Anterior cingulate cortex (tissue), 58 donors: ENCODE data around the gene CCDC12.

Experiments used
- DNase-seq, 58 donors: peaks; one replicate each; lab custom pipeline; 2025; lab: John Stamatoyannopoulos, UW

Gene CCDC12

DNA sequence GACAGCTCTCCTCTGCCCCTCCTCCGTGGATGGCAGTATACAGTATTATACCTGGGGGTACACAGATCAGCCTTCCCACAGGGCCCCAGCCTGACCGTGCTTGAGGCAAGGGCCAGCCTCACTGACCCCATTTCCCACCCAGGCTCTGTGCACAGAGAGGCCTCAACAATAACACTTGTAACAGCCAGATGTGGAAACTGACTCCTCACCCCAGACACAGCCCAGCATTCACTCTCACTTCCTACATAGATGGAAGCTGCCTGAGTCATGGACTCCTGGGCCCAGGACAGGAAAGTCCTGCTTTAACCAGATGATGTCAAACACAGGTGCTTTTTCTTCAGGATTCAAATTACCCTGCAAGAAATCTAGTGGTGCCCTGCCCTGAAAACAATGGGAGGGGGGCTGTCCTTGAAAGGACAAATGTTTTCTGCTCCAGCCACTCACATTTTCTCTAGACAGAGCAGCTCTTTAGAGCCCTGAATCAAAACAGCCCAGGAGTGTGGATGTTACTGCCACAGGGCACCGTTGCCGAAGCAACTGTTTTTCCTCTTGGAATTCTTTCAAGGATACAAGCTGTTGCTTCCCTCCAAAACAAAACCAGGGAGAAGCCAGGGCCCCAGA, 16.4 kb downstream of the CCDC12 start:
- peak in 2 of 58 donors; percentile 8 to 18 for DNase-seq

DNA sequence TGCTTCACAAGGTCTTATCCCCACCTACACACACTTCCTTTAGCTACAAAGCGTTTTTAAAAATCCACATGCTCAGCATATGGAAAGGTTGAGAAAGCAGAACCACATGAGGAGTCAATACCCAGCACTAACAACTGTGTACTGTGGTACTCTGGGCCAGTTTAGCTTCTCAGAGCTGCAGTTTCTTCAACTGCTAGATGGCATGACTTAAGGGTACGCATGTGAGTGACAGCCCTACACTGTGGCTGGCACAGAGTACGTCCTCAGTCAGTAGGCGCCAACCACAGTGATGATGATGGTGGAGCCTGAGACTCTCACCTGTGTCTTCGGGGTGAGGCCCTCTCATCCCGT, 17.4 kb downstream of the CCDC12 start:
- DNase-seq, result no peak

DNA sequence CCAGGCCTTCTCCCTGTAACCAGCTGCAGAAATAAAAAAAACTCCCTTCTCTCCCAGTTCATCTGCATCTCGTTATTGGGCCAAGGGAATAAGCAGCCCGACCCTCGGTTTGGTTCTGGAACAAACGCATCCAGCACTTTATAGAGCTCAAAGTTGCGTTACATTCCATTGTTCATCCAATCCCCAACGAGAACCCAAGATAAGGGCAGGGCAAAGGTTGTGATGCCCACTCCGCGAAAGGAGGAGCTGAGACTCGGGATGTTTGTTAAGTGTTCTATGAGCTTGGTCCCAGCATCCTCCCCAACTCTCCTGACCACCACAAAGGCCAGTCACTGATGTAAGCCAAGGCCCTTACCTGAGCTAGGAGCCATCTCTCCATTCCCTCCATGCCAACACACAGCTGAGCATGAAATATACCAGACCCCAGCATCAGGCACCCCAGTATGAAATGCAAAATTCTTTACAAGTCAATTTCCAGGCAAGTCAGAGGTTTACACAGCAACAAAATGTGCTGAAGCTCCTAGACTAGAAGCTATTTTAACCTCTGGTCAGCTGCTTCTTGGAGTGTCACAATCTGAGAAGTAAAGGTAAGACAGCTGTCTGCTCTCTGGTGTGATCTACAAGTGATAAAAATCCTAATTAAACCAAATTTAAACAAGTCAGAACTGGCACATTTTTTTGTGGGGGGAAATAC, 17.9 kb downstream of the CCDC12 start:
- no peak for DNase-seq

DNA sequence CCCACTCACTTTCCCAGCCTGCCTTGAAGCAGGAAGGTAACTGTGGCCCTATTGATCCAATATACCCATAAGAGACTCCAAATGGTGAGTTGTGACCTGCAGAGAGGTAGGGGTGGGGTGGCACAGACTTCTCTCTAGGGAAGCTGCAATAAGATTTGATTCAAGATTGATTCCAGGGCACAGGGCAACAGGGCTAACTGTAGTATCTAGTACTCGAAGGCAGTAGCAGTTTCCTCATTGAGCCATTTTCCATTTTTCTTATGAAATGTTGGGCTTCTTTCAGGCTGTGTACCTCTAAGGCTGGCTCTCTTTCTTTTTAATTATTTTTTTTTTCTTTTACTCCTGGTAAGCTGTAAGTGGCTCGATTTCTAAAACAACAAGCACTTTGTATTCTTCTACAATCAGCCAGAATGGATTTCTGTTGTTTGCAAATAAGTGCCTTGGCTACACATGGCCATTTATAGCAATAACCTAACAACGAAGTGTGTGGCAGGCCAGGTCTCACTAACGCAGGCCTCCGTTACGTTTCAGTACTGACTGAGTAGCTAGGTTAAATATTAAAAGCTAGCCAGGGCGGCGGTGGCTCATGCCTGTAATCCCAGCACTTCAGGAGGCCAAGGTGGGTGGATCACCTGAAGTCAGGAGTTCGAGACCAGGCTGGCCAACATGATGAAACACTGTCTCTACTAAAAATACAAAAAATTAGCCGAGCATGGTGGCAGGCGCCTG, 19.3 kb downstream of the CCDC12 start:
- DNase-seq, result no peak

DNA sequence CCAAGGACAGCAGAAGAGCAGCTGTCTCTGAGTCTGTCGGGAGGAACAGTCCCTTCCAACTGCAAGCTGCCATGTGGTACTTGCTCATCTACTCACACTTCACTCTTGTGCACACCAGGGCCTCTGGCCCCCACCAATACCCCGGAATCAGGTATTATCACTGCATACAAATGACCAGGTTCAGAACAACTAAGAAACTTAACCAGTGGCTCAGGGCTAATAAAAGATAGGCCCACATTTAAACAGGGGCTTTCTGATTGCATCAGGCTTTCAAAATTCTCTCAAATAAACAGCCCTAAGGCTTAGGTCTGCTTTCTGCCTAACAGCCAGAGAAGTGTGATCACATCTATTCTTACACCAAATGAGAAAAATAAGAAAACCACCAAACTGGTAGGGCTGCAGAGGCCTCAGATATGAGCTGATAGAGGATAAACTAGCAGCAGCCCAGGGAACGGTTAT, 20.7 kb downstream of the CCDC12 start:
- no peak for DNase-seq

DNA sequence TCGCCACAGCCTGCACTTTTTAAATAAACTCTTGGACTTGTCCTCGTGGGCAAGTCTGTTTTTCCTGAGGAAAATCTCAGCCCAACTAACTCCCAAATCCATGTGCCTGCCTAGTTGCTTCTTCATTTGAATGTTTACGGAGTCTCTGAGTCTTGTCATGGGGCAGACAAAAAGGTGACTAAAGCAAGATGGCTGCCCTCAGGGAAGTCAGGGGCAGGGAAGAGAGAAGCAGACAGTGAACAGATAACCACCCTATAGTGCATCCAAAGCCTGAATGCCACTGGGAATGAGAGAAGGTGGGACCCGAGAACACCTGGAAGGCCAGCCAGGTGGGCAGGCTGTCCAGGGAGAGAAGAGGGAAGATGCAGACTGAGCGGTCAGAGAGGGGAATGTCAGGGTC, 21.4 kb downstream of the CCDC12 start:
- no peak for DNase-seq

DNA sequence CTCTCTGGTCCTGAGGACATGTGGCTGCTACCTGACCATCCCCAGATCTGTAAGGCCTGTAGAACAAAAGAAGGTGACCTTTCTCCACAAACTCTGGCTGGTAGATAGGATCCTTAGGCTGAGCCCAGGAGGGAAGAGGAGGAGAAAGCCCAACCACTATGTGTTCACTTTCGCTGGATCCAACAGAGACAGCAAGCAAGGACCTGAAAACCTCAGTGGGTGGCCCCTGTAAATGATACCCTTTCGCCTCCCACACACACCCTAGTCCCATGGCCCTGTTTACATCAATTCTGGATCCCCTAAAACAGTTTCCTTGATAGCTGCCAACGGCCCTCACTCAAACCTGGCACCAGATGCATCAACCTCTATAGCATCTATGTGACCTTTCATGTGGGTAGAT, 22.4 kb downstream of the CCDC12 start:
- DNase-seq, result no peak

DNA sequence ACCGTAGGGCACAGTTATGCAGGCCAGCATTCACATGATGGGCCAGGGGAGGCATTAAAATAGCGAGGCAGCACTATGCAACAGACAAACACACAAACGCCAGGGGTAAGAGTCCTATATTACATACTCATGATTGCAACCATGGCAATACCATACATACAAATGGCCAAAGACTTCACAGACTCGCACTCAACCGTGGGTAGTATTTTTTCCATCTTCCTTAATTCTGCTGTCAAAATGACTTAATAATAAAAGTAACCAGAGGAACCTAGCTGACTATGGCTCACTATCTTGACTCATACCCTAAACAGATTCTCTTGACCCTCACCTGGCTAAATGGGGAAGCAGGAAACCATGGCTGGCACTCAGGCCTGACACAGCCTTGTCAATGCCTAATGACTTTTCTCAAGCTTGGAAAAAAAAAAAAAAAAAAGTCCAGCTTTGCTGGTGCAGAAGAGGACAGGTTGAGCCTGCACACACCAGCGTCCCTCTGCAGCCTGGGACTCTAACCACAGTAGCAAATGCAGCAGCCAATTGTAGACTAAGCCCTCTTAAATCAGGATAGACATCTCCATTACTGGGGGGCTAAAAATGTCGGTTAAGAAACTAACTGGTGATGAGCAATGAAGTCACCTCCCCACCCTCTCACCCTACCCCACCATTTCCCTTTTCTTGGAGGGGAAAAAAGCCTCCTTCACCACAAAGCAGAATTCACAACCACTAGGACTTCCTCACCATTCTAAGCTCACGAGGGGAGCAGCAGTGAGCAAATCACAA, 23.1 kb downstream of the CCDC12 start:
- no peak for DNase-seq

DNA sequence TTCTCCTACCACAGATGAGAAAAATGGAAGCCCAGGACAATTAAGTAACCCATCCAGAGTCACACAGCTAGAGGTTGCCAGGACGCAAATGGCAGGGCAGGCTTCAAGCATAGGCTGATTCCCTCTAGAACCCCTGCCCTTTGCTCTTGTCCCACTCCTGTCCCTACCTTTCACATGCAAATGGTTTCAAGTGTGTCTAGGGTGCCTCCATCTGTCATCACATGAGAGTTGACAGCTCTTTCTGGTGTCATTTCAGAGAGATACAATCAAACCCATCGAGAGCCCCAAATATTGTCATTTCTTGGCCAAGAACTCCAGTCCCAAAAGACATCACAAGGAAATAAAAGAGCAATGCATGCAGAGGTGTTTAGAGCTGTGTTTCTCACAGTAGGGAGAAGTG, 23.7 kb downstream of the CCDC12 start:
- DNase-seq, result no peak

DNA sequence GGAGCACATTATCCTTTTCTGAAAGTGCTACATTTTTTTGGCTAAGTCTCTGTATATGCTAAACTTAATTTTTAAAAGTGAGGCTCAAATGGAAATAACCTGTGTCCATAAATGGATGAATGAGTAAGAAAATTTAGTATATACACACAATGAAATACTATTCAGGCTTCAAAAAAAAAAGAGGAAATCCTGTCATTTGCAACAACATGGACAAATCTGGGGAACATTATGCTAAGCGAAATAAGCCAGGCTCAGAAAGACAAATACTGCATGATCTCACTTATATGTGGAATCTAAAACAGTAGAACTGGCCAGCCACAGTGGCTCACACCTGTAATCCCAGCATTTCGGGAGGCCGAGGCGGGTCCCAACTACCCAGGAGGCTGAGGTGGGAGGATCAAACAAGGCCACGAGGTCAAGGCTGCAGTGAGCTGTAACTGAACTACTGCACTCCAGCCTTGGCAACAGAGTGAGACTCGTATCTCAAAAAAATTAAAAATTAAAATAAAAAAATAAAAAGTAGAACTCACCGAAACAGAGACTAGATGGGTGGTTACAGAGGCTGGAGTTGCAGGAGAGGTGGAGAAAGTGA, 25.8 kb downstream of the CCDC12 start:
- no peak for DNase-seq

DNA sequence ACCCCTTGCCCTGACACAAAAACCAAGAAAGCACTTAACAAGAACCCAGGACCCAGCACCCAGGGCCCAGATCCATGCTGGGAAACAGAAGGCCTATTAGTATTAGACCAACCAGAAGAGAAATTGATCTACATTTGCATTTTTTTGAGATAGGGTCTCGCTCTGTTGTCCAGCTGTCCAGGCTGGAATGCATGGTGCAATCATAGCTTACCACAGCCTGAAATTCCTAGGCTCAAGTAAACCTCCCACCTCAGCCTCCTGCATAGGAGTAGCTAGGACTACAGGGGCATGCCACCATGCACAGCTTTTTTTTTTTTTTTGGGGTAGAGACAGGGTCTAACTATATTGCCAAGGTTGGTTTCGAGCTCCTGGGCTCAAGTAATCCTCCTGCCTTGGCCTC, 26.4 kb downstream of the CCDC12 start:
- DNase-seq, result no peak

DNA sequence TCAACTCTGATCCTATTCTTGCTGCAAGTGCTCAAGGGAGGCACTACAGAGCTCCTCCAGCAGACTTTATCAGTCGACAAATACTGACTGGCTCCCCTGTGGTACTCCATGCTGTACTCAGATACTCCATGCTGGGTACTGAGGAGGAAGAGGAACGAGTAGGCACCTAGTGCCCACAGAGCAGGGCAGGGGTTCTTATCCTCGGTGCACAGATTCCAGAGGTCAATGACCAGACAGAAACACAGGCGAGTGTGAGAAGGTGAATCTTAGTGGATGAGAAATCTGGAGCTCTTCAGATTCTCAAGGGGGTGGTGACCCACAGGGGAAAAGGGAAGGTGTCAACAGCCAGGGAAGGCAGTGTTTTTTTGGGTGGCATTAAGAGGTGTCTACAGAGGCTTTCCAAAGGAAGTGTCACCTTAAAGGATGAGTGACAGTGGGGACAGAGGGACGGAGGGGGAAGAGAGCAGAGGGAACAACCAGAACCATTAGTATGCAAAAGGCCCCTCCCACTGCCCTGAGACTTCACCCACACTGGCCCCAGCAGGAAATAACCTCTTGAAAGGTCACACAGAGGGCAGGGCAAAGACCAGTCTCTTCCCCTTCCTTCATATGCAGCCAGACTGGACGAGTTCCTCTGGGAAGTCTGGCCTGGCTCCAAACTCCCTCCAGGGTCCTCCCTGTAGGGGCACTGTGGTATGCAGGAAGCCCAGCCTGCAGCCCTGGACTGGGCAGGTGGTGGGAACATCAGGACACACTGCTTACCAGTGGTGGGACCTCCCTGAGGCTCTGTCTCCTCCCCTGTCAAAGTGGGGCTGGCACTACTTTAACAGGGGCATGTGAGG, 27.5 kb downstream of the CCDC12 start:
- DNase-seq, result no peak

DNA sequence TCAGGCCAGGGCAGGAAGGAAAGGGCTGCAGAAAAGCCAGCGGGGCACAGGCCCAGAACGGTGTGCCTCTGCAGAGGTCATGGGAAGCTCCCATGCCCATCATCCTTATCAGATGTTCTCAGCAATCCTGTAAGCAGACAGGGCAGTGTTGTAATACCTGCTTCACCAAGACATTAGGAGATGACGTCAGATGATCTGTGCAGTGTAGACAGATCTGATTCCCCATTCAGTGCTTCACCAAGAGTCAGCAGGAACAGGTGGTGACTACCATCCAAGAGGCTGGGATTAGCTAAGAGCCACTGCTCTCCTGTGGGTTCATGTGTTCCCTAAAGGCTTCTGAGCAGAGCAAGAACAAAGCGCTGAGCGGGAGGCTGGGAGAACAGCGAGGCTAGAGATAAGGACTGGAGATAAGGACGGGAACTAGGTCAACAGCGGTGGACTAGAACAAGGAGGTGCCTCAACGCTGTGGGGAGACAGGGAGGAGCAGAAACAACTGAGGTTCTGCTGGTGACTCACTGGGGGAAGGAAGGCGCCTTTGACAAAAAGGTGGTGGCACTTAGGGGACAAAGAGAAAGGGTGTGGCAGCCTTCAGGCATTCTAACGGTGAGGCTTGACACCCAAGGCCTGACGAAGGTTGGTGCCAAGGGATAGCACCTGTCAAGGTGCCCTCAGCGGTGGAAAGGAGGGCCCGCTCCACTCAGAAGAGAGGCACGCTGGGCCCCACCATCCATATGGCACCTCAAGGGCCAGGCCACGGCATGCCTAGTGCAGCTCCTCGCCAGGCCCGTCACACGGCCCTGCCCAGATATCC, 28.4 kb downstream of the CCDC12 start:
- no peak for DNase-seq

DNA sequence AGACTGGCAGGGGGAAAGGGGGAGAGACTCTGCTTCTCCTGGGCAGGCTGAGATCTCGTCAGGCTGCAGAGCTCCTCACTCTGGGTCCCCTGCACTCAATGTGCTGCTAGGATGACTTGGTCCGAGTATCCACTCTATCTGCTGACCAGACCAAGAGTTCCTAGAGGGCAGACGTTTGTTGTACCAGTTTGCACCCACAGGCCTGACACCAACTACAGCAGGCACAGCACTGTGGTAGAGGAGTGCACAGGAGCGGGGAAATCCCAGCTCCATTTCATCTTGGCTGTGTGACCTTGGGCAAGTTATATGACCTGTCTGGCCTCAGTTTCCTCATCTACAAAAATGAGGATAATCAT, 29.0 kb downstream of the CCDC12 start:
- DNase-seq, result no peak

DNA sequence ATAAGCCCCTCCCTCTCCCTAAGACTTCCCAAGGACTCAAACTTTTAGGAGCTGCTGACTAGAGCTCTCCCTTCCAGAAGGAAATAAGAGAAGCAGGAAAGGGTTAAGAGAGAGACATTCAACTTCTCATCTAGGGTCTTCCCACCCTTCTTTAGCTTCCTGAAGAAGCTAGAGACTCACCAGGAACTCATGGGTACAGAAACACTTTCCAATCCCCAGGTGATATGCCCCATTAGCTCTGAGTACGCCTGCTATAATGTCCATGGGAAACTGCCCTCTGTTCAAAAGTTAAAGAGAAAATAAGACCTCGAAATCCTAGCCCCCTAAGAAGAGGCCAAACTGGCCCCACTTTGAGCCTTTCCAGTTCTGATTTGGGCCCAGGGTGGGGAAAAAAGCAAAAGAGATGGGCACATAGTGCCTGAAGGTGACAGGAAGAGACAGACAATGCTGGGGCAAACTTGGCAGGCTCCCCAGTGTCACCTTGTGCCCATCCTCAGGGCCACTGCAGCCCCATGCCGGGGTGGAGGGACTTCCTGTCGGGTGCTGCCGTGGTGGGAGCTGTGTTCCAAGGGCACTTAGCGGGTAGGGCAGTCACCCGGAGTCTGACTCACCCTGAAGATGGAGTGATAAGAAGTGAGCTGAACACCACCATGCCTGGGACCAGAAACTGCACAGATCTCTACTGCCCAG, 29.5 kb downstream of the CCDC12 start:
- no peak for DNase-seq

DNA sequence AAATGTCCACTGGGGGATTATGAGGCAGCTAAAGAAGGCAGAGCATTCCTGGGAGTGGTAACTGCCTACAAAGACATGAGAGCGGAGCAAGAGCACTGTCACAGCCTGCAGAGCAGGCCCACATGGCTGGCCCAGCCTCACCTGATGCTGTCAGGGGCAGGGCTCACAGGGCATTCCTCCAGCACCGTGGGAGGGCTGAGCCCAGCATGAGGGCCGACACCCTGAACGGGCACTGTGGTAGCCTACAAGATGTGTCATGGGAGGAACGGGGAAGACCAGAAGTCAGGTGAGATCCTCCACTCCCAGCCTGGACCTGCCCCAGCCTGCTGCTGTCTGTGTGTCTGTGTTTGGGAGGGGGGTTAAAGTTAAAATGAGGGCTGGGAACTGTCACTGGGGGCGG, 30.1 kb downstream of the CCDC12 start:
- no peak for DNase-seq

DNA sequence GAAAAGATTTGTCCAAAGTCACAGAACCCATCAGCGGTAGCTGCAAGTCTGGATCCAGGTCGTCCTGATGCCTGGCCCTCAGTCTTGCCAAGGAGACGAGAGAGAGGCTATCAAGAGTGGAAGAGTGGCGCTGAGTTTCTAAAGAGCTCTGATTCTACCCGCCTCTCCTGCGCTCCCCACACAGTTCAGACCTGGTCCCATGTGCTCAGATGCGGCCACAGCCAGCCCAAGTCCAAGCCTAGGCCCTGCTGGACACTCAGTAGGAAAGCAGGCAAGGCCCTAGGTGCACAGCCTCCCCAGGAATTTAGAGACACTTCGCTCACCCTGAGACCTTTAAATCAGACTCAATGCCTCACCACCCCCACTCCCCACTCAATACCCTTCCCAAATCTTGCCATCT, 32.4 kb downstream of the CCDC12 start:
- DNase-seq, result no peak
